Adrenal gland (tissue), 12 donors: Measurements from ENCODE around the gene AQP1. TPM values are rescaled to one million over a fixed set of nuclear protein-coding genes. Genes with fewer than 3 reads are reported as not detected.

Source experiments
- DNase-seq, 7 donors: peaks; one replicate each; pipeline ENCODE4 v3.0.0-alpha.2; 2019 to 2020
- H3K27ac ChIP-seq, 5 donors: fragments of 200-600 bp; sonication (generic) in 4 of 5; 1 replicate in 3 of 5; 2 replicates in 2 of 5; pipeline versions ENCODE4 v1.5.1 to v1.8.0; 2016 to 2020; ENCODE audit warnings: mild to moderate bottlenecking in 1 of 5
- H3K27me3 ChIP-seq: fragments of 200-600 bp; 2 replicates; pipeline ENCODE4 v1.8.0; 2021
- H3K36me3 ChIP-seq, 2 donors: fragments of 200-600 bp; replicated peaks in 1 of 2; 1 replicate in 1 of 2; 2 replicates in 1 of 2; pipeline versions ENCODE4 v1.5.1 to v1.8.0; 2018 to 2022
- H3K4me1 ChIP-seq, 2 donors: fragments of 200-600 bp; replicated peaks in 1 of 2; 1 replicate in 1 of 2; 2 replicates in 1 of 2; pipeline versions ENCODE4 v1.5.1 to v1.8.0; 2018 to 2021
- H3K4me3 ChIP-seq, 4 donors: fragments of 200-600 bp; sonication (generic) in 3 of 4; one replicate each; pipeline ENCODE4 v1.5.1; 2016 to 2018
- H3K9me3 ChIP-seq, 3 donors: fragments of 200-600 bp; sonication (generic) in 1 of 3; replicated peaks in 1 of 3; 1 replicate in 2 of 3; 2 replicates in 1 of 3; pipeline versions ENCODE4 v1.5.1 to v1.8.0; 2016 to 2021
- CTCF ChIP-seq, 6 experiments: fragments of 450-650 bp in 4 of 6; fragments of 200-600 bp in 2 of 6; sonication (generic) in 1 of 6; IDR thresholded peaks; 1 replicate in 5 of 6; 2 replicates in 1 of 6; pipeline versions ENCODE4 v1.5.1 to v1.8.0; 2016 to 2021; ENCODE audit warnings: antibody characterized with exemption in 6 of 6, mild to moderate bottlenecking in 2 of 6, moderate library complexity in 1 of 6
- POLR2A ChIP-seq, 2 donors: fragments of 450-650 bp; IDR thresholded peaks; one replicate each; pipeline ENCODE4 v1.6.1; 2017; ENCODE audit warnings: antibody characterized with exemption in 2 of 2, mild to moderate bottlenecking in 2 of 2, moderate library complexity in 1 of 2
- WGBS, 4 donors: extraction: QIAGEN DNeasy Blood & Tissue Kit in 2 of 4; methylation state at CpG; one replicate each; pipeline versions ENCODE4 v1.1.5 to v1.1.7; 2013 to 2017; 5-methylcytosine and 5-hydroxymethylcytosine counted together
- intact Hi-C, 2 donors: fragments of 100-400 bp; cut with DNase I; formaldehyde crosslinking; loops; one replicate each; pipeline versions ENCODE4 v1.14.1 to v1.15.0; 2022 to 2023
- polyA plus RNA-seq, 3 donors: library from polyadenylated mRNA; stranded (reverse); fragments of 200-250 nt in 2 of 3; fragments of 350-450 nt in 1 of 3; fragmentation: Illumina TruSeq in 1 of 3; extraction: RNeasy Lipid Tissue Mini Kit (QIAGEN cat#74804) in 1 of 3; gene quantifications; one replicate each; pipeline ENCODE4 v1.2.3, GENCODE V29; 2013 to 2014
- total RNA-seq, 9 donors: library from RNA; depleted of rRNA in 4 of 9; stranded (reverse); fragments of >200 nt in 4 of 9; fragments of 120-200 nt in 1 of 9; fragmentation: NEBNext Ultra II Directional in 1 of 9; extraction: Animal tissue kit (Norgen Biotek cat#: 25700) in 1 of 9; gene quantifications; one replicate each; pipeline versions ENCODE4 v1.1.0 to v1.2.4, GENCODE V29; 2013 to 2023
- donor health status: healthy with polysubstance abuse.
- donor health status: Bipolar disorder and iron deficiency.
- donor health status: DM: yes; HTN: yes; CAD: no.
- donor health status: DM: no; HTN: no; CAD: no.
- donor health status: DM: no; HTN: no; CAD: no.
- donor health status: DM: yes; HTN: yes; CAD: no.

The AQP1 gene
- total and polyA plus RNA-seq, 12 donors = 7.6 to 77.4 (median 40.5) TPM

GRCh38 chr7:30974605-30975255 lies 63.1 kb downstream of the AQP1 start:
- Histone ChIP-seq H3K4me3 (no peak overlapping the region), H3K9me3 (no peaks in the 10 kb centered on the region), H3K27me3 (peaks cover 3% of the 10 kb centered on the region), H3K27ac (no peak overlapping the region), H3K4me1 (no peaks in the 10 kb centered on the region), H3K36me3 (no peaks in the 10 kb centered on the region)
- TF ChIP-seq POLR2A (IDR thresholded peaks at IDR 0.05) (no peak), CTCF (IDR thresholded peaks at IDR 0.05) (peak; percentile 28 to 57 (median 48))
- DNase-seq = peak in 6 of 7 donors; percentile 34 to 77 (median 58)
- intact Hi-C loops = loop anchor here (5.0 kb wide), 1 partner anchor 172 kb away; no protein-coding TSS in a partner anchor
- 16 to 39% (median 30%) methylated on average over 4 to 7 of the region's 7 CpGs for WGBS, 4 donors

Other genes with a start within 250 kb of the AQP1 start
- gene CRHR2, start 229.4 kb upstream of the AQP1 start, total RNA-seq = under 1 TPM in 1 of 9 donors, not detected in 8; under 0.01 TPM
- under 1 TPM in 1 of 3 donors, not detected in 2; 0.03 TPM for gene CRHR2, start 229.4 kb upstream of the AQP1 start, polyA plus RNA-seq
- gene INMT, start 159.7 kb upstream of the AQP1 start, total RNA-seq = 100 to 1,000 TPM in 8 of 9 donors, 10 to 100 TPM in 1; 12.2 to 392 (median 164) TPM
- 100 to 1,000 TPM in 1 of 3 donors, 10 to 100 TPM in 2; 37.2 to 174 (median 68.6) TPM for gene INMT, start 159.7 kb upstream of the AQP1 start, polyA plus RNA-seq
- 10 to 100 TPM in 3 of 9 donors, 1 to 10 TPM in 6; 4.8 to 19.9 (median 7.7) TPM for gene MINDY4, start 140.4 kb upstream of the AQP1 start, total RNA-seq
- 1 to 10 TPM; 5.7 to 7.3 (median 6.8) TPM for gene MINDY4, start 140.4 kb upstream of the AQP1 start, polyA plus RNA-seq
- gene GHRHR, start 52.1 kb downstream of the AQP1 start, total RNA-seq = 1 to 10 TPM in 1 of 9 donors, under 1 TPM in 2, not detected in 6; 0.33 to 2.9 (median 0.60) TPM
- gene GHRHR, start 52.1 kb downstream of the AQP1 start, polyA plus RNA-seq = 10 to 100 TPM in 1 of 3 donors, under 1 TPM in 2; 0.44 to 11.5 (median 0.68) TPM
- gene ADCYAP1R1, start 140.5 kb downstream of the AQP1 start, total RNA-seq = 10 to 100 TPM in 3 of 9 donors, 1 to 10 TPM in 2, under 1 TPM in 4; 0.22 to 25.0 (median 1.1) TPM
- gene ADCYAP1R1, start 140.5 kb downstream of the AQP1 start, polyA plus RNA-seq = 10 to 100 TPM in 1 of 3 donors, 1 to 10 TPM in 2; 1.8 to 13.9 (median 7.0) TPM